PC-9 (cell line): ENCODE data around the gene PRSS50.

Source experiments
- CTCF ChIP-seq: fragments of 200-600 bp; sonication (generic); conservative IDR thresholded peaks from 2 replicates; pipeline ENCODE4 v1.6.1; 2017; ENCODE audit warnings: mixed run types, antibody characterized with exemption, mild to moderate bottlenecking, moderate library complexity
- EZH2 ChIP-seq: fragments of 200-600 bp; sonication (generic); IDR thresholded peaks from 2 replicates; pipeline ENCODE4 v1.8.0; 2017; ENCODE audit warnings: antibody characterized with exemption, low read depth

- TF ChIP-seq CTCF: peak; percentile 51; the same call in 1 of the 2 replicates
- TF ChIP-seq EZH2: no peak
These were observed 54.0 kb downstream of the PRSS50 start for GRCh38 chr3:46663591-46664135.
